ENCODE results near the gene ADAMTS8.

DNA sequence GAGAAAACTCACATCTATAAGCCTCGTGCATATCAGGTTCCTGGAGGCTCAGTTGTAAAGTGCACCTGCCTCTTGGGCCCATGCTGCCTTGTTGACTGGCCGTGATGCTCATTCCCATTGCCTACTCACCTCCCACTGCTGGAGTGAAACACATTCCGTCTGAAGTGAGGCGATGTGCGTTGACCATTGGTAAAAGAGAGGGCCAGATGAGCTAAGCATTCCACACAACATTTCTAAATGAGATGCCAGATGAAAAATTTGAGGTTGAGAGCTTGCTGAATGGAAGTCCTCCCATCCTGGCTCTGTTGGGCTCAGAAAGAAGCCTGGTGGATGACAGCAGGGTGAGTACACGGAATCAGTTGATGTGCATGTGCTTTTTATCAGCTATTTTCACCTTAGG, 11.5 kb upstream of the ADAMTS8 start:
- TF ChIP-seq, protein P1, sequence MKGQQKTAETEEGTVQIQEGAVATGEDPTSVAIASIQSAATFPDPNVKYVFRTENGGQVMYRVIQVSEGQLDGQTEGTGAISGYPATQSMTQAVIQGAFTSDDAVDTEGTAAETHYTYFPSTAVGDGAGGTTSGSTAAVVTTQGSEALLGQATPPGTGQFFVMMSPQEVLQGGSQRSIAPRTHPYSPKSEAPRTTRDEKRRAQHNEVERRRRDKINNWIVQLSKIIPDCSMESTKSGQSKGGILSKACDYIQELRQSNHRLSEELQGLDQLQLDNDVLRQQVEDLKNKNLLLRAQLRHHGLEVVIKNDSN (IDR thresholded peaks at IDR 0.05): no peak
- no peak for TF ChIP-seq CREB1 (IDR thresholded peaks at IDR 0.05; ENCODE audit: low read depth)
- no peak for TF ChIP-seq RAD21 (IDR thresholded peaks at IDR 0.05; ENCODE audit: low read depth)
- no peak for TF ChIP-seq EP300 (IDR thresholded peaks at IDR 0.05; ENCODE audit: borderline replicate concordance)
- TF ChIP-seq, protein P2, sequence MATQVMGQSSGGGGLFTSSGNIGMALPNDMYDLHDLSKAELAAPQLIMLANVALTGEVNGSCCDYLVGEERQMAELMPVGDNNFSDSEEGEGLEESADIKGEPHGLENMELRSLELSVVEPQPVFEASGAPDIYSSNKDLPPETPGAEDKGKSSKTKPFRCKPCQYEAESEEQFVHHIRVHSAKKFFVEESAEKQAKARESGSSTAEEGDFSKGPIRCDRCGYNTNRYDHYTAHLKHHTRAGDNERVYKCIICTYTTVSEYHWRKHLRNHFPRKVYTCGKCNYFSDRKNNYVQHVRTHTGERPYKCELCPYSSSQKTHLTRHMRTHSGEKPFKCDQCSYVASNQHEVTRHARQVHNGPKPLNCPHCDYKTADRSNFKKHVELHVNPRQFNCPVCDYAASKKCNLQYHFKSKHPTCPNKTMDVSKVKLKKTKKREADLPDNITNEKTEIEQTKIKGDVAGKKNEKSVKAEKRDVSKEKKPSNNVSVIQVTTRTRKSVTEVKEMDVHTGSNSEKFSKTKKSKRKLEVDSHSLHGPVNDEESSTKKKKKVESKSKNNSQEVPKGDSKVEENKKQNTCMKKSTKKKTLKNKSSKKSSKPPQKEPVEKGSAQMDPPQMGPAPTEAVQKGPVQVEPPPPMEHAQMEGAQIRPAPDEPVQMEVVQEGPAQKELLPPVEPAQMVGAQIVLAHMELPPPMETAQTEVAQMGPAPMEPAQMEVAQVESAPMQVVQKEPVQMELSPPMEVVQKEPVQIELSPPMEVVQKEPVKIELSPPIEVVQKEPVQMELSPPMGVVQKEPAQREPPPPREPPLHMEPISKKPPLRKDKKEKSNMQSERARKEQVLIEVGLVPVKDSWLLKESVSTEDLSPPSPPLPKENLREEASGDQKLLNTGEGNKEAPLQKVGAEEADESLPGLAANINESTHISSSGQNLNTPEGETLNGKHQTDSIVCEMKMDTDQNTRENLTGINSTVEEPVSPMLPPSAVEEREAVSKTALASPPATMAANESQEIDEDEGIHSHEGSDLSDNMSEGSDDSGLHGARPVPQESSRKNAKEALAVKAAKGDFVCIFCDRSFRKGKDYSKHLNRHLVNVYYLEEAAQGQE (IDR thresholded peaks at IDR 0.05; ENCODE audit: low read depth): no peak

Data from Ishikawa (cell line).